GM21367 (cell line): ENCODE data around the gene NDUFAF8.

Source experiments
- ATAC-seq: cut with Tn5 transposase; IDR thresholded peaks from one replicate; pipeline ENCODE4 v1.9.1; 2021; ENCODE audit not compliant: unreplicated experiment

Gene NDUFAF8

GRCh38 chr17:81288715-81289114 lies 49.6 kb downstream of the NDUFAF8 start:
- ATAC-seq = no peak

DNA sequence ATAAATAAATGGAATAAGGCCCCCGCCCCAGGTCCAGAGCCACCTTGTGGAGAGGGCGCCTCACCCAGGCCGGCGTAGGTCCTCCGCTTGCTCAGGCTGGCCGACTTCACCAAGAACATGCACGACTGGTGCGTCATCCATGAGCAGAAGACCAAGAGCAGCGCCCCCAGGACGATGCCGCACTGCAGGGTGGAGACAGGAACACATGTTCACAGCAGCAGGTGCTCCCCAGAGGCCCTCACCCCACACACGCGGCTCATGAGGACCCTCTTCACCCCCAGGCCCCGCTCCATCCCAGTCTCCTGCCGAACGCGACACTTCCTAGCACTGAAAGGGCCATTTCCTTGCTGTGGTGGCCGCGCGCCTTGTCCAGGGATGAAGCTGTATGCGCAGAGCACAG lies 50.5 kb downstream of the NDUFAF8 start:
- ATAC-seq = no peak

GRCh38 chr17:81290230-81290629 lies 51.1 kb downstream of the NDUFAF8 start:
- no peak for ATAC-seq
